HEK293 (cell line): Measurements from ENCODE around the gene MAGI1.

ENCODE experiments used
- GLIS1 ChIP-seq: fragments of 450-650 bp; formaldehyde crosslinking; IDR thresholded peaks from 2 replicates; pipeline ENCODE4 v1.5.1; 2016; ENCODE audit warnings: missing biosample characterization, missing genetic modification characterization
- KLF16 ChIP-seq: fragments of 450-650 bp; formaldehyde crosslinking; IDR thresholded peaks from 2 replicates; pipeline ENCODE4 v1.5.1; 2017; ENCODE audit warnings: missing biosample characterization, missing genetic modification characterization
- MZF1 ChIP-seq: fragments of 450-650 bp; formaldehyde crosslinking; IDR thresholded peaks from 2 replicates; pipeline ENCODE4 v1.5.1; 2017; ENCODE audit warnings: missing biosample characterization, missing genetic modification characterization, borderline replicate concordance
- OSR2 ChIP-seq: fragments of 450-650 bp; formaldehyde crosslinking; IDR thresholded peaks from 2 replicates; pipeline ENCODE4 v1.5.1; 2016; ENCODE audit warnings: missing biosample characterization, missing genetic modification characterization
- OVOL3 ChIP-seq: fragments of 450-650 bp; formaldehyde crosslinking; IDR thresholded peaks from 2 replicates; pipeline ENCODE4 v1.5.1; 2016; ENCODE audit warnings: missing biosample characterization, missing genetic modification characterization
- SCRT1 ChIP-seq: fragments of 450-650 bp; formaldehyde crosslinking; IDR thresholded peaks from 2 replicates; pipeline ENCODE4 v1.5.1; 2016; ENCODE audit warnings: missing biosample characterization, missing genetic modification characterization, borderline replicate concordance
- SP2 ChIP-seq: fragments of 450-650 bp; formaldehyde crosslinking; IDR thresholded peaks from 2 replicates; pipeline ENCODE4 v1.5.1; 2016; ENCODE audit warnings: missing biosample characterization, missing genetic modification characterization
- SP3 ChIP-seq: fragments of 450-650 bp; formaldehyde crosslinking; IDR thresholded peaks from 2 replicates; pipeline ENCODE4 v1.5.1; 2016; ENCODE audit warnings: missing biosample characterization, missing genetic modification characterization
- WT1 ChIP-seq: fragments of 450-650 bp; formaldehyde crosslinking; IDR thresholded peaks from 2 replicates; pipeline ENCODE4 v1.5.1; 2016; ENCODE audit warnings: missing biosample characterization, missing genetic modification characterization
- ZBTB17 ChIP-seq: fragments of 450-650 bp; formaldehyde crosslinking; IDR thresholded peaks from 2 replicates; pipeline ENCODE4 v1.5.1; 2016; ENCODE audit warnings: missing biosample characterization, missing genetic modification characterization
- ZBTB7A ChIP-seq: fragments of 450-650 bp; formaldehyde crosslinking; IDR thresholded peaks from 2 replicates; pipeline ENCODE4 v1.5.1; 2016; ENCODE audit warnings: low read depth, missing biosample characterization, missing genetic modification characterization
- ZEB2 ChIP-seq: fragments of 450-650 bp; formaldehyde crosslinking; IDR thresholded peaks from 2 replicates; pipeline ENCODE4 v1.5.1; 2016; ENCODE audit warnings: missing biosample characterization, missing genetic modification characterization
- ZNF10 ChIP-seq: fragments of 450-650 bp; formaldehyde crosslinking; IDR thresholded peaks from 2 replicates; pipeline ENCODE4 v1.5.1; 2017; ENCODE audit warnings: missing biosample characterization, missing genetic modification characterization
- ZNF146 ChIP-seq: fragments of 450-650 bp; formaldehyde crosslinking; IDR thresholded peaks from 2 replicates; pipeline ENCODE4 v1.5.1; 2016; ENCODE audit warnings: missing biosample characterization, missing genetic modification characterization
- ZNF16 ChIP-seq: fragments of 450-650 bp; formaldehyde crosslinking; IDR thresholded peaks from 2 replicates; pipeline ENCODE4 v1.5.1; 2016; ENCODE audit warnings: low read depth, missing biosample characterization, missing genetic modification characterization
- ZNF19 ChIP-seq: fragments of 450-650 bp; formaldehyde crosslinking; IDR thresholded peaks from 2 replicates; pipeline ENCODE4; 2016; ENCODE audit warnings: missing biosample characterization, missing genetic modification characterization, low read depth
- ZNF214 ChIP-seq: fragments of 450-650 bp; formaldehyde crosslinking; IDR thresholded peaks from 2 replicates; pipeline ENCODE4 v1.5.1; 2017; ENCODE audit warnings: missing biosample characterization, mild to moderate bottlenecking, missing genetic modification characterization, borderline replicate concordance
- ZNF239 ChIP-seq: fragments of 450-650 bp; formaldehyde crosslinking; IDR thresholded peaks from 2 replicates; pipeline ENCODE4 v1.5.1; 2016; ENCODE audit warnings: missing biosample characterization, missing genetic modification characterization
- ZNF324 ChIP-seq: fragments of 450-650 bp; formaldehyde crosslinking; IDR thresholded peaks from 2 replicates; pipeline ENCODE4 v1.5.1; 2016; ENCODE audit warnings: missing biosample characterization, missing genetic modification characterization
- ZNF514 ChIP-seq: fragments of 450-650 bp; formaldehyde crosslinking; IDR thresholded peaks from 2 replicates; pipeline ENCODE4 v1.5.1; 2016; ENCODE audit warnings: missing biosample characterization, missing genetic modification characterization
- ZNF529 ChIP-seq: fragments of 450-650 bp; formaldehyde crosslinking; IDR thresholded peaks from 2 replicates; pipeline ENCODE4 v1.5.1; 2017; ENCODE audit warnings: missing genetic modification characterization, missing biosample characterization; ENCODE audit not compliant: insufficient replicate concordance
- ZNF561 ChIP-seq: fragments of 450-650 bp; IDR thresholded peaks from 2 replicates; pipeline ENCODE4 v1.5.1; 2018; ENCODE audit warnings: missing biosample characterization, missing genetic modification characterization, borderline replicate concordance
- ZNF654 ChIP-seq: fragments of 450-650 bp; formaldehyde crosslinking; IDR thresholded peaks from 2 replicates; pipeline ENCODE4 v1.5.1; 2016; ENCODE audit warnings: low read depth, missing biosample characterization, missing genetic modification characterization
- ZNF677 ChIP-seq: fragments of 450-650 bp; IDR thresholded peaks from 2 replicates; pipeline ENCODE4 v1.5.0; 2018; ENCODE audit warnings: missing biosample characterization, mild to moderate bottlenecking, missing genetic modification characterization, moderate library complexity
- TF ChIP-seq, protein P1 (sequence below): fragments of 450-650 bp; formaldehyde crosslinking; IDR thresholded peaks from 2 replicates; pipeline ENCODE4 v1.5.1; 2016; ENCODE audit warnings: missing biosample characterization, missing genetic modification characterization
- TF ChIP-seq, protein P2 (sequence below): fragments of 450-650 bp; formaldehyde crosslinking; IDR thresholded peaks from 2 replicates; pipeline ENCODE4 v1.5.1; 2016; ENCODE audit warnings: missing biosample characterization, missing genetic modification characterization, low read depth
- TF ChIP-seq, protein P3 (sequence below): fragments of 450-650 bp; formaldehyde crosslinking; IDR thresholded peaks from 2 replicates; pipeline ENCODE4 v1.5.1; 2016; ENCODE audit warnings: missing biosample characterization, missing genetic modification characterization
- TF ChIP-seq, protein P4 (sequence below): fragments of 450-650 bp; formaldehyde crosslinking; IDR thresholded peaks from 2 replicates; pipeline ENCODE4 v1.5.1; 2017; ENCODE audit warnings: missing biosample characterization, missing genetic modification characterization
- TF ChIP-seq, protein P5 (sequence below): IDR thresholded peaks from 2 replicates; pipeline ENCODE4 v1.6.1; 2011; ENCODE audit warnings: mild to moderate bottlenecking, low read depth, low read length, borderline replicate concordance
- TF ChIP-seq, protein P6 (sequence below): fragments of 450-650 bp; formaldehyde crosslinking; IDR thresholded peaks from 2 replicates; pipeline ENCODE4 v1.5.1; 2016; ENCODE audit warnings: missing biosample characterization, missing genetic modification characterization

Gene MAGI1

GRCh38 chr3:65633018-65633638 is 405.6 kb downstream of the MAGI1 start (continued):
- TF ChIP-seq, protein P1, sequence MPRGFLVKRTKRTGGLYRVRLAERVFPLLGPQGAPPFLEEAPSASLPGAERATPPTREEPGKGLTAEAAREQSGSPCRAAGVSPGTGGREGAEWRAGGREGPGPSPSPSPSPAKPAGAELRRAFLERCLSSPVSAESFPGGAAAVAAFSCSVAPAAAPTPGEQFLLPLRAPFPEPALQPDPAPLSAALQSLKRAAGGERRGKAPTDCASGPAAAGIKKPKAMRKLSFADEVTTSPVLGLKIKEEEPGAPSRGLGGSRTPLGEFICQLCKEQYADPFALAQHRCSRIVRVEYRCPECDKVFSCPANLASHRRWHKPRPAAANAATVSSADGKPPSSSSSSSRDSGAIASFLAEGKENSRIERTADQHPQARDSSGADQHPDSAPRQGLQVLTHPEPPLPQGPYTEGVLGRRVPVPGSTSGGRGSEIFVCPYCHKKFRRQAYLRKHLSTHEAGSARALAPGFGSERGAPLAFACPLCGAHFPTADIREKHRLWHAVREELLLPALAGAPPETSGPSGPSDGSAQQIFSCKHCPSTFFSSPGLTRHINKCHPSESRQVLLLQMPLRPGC (tag by site-specific recombination) = no peak
- TF ChIP-seq ZNF214 (tag by site-specific recombination) (no peak), ZNF10 (tag by site-specific recombination) (no peak), ZNF677 (tag by site-specific recombination) (no peak), ZNF324 (tag by site-specific recombination) (no peak), SP2 (no peak), OVOL3 (tag by site-specific recombination) (no peak), KLF16 (no peak), WT1 (tag by site-specific recombination) (0 out of 2 replicates have a peak, but pooled peaks have one; percentile 33), ZNF239 (tag by site-specific recombination) (no peak), OSR2 (tag by site-specific recombination) (peak; percentile 73), SP3 (no peak), MZF1 (tag by site-specific recombination) (0 out of 2 replicates have a peak, but pooled peaks have one; percentile 34), ZNF654 (tag by site-specific recombination) (no peak), ZNF529 (no peak), GLIS1 (tag by site-specific recombination) (peak; percentile 58; the same call in 1 of the 2 replicates), ZBTB17 (tag by site-specific recombination) (no peak), ZNF514 (tag by site-specific recombination) (no peak), SCRT1 (tag by site-specific recombination) (0 out of 2 replicates have a peak, but pooled peaks have one; percentile 19), ZNF146 (tag by site-specific recombination) (no peak), ZNF16 (tag by site-specific recombination) (no peak), ZEB2 (tag by site-specific recombination) (peak; percentile 37; the same call in 1 of the 2 replicates), ZNF19 (tag by site-specific recombination) (no peak), ZNF561 (peak; percentile 69; the same call in 1 of the 2 replicates), ZBTB7A (no peak)
- TF ChIP-seq, protein P2, sequence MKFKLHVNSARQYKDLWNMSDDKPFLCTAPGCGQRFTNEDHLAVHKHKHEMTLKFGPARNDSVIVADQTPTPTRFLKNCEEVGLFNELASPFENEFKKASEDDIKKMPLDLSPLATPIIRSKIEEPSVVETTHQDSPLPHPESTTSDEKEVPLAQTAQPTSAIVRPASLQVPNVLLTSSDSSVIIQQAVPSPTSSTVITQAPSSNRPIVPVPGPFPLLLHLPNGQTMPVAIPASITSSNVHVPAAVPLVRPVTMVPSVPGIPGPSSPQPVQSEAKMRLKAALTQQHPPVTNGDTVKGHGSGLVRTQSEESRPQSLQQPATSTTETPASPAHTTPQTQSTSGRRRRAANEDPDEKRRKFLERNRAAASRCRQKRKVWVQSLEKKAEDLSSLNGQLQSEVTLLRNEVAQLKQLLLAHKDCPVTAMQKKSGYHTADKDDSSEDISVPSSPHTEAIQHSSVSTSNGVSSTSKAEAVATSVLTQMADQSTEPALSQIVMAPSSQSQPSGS = no peak
- TF ChIP-seq, protein P3, sequence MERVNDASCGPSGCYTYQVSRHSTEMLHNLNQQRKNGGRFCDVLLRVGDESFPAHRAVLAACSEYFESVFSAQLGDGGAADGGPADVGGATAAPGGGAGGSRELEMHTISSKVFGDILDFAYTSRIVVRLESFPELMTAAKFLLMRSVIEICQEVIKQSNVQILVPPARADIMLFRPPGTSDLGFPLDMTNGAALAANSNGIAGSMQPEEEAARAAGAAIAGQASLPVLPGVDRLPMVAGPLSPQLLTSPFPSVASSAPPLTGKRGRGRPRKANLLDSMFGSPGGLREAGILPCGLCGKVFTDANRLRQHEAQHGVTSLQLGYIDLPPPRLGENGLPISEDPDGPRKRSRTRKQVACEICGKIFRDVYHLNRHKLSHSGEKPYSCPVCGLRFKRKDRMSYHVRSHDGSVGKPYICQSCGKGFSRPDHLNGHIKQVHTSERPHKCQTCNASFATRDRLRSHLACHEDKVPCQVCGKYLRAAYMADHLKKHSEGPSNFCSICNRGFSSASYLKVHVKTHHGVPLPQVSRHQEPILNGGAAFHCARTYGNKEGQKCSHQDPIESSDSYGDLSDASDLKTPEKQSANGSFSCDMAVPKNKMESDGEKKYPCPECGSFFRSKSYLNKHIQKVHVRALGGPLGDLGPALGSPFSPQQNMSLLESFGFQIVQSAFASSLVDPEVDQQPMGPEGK = no peak
- TF ChIP-seq, protein P4, sequence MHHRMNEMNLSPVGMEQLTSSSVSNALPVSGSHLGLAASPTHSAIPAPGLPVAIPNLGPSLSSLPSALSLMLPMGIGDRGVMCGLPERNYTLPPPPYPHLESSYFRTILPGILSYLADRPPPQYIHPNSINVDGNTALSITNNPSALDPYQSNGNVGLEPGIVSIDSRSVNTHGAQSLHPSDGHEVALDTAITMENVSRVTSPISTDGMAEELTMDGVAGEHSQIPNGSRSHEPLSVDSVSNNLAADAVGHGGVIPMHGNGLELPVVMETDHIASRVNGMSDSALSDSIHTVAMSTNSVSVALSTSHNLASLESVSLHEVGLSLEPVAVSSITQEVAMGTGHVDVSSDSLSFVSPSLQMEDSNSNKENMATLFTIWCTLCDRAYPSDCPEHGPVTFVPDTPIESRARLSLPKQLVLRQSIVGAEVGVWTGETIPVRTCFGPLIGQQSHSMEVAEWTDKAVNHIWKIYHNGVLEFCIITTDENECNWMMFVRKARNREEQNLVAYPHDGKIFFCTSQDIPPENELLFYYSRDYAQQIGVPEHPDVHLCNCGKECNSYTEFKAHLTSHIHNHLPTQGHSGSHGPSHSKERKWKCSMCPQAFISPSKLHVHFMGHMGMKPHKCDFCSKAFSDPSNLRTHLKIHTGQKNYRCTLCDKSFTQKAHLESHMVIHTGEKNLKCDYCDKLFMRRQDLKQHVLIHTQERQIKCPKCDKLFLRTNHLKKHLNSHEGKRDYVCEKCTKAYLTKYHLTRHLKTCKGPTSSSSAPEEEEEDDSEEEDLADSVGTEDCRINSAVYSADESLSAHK (tag by site-specific recombination) = peak; percentile 63
- TF ChIP-seq, protein P5, sequence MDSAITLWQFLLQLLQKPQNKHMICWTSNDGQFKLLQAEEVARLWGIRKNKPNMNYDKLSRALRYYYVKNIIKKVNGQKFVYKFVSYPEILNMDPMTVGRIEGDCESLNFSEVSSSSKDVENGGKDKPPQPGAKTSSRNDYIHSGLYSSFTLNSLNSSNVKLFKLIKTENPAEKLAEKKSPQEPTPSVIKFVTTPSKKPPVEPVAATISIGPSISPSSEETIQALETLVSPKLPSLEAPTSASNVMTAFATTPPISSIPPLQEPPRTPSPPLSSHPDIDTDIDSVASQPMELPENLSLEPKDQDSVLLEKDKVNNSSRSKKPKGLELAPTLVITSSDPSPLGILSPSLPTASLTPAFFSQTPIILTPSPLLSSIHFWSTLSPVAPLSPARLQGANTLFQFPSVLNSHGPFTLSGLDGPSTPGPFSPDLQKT = no peak
- TF ChIP-seq, protein P6, sequence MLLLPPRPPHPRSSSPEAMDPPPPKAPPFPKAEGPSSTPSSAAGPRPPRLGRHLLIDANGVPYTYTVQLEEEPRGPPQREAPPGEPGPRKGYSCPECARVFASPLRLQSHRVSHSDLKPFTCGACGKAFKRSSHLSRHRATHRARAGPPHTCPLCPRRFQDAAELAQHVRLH (tag by site-specific recombination) = 0 out of 2 replicates have a peak, but pooled peaks have one; percentile 19
